C1 segment of cervical spinal cord (tissue), 14 donors: ENCODE results near the gene GLDC.

Experiments used
- DNase-seq, 14 donors: peaks; one replicate each; lab custom pipeline; 2025; lab: John Stamatoyannopoulos, UW

The GLDC gene

GRCh38 chr9:6620796-6621195, 24.7 kb downstream of the GLDC start:
- DNase-seq = no peak

- no peak for DNase-seq
These were observed 25.2 kb downstream of the GLDC start for GRCh38 chr9:6620353-6620752.

GRCh38 chr9:6619909-6620308, 25.6 kb downstream of the GLDC start:
- DNase-seq = no peak

- DNase-seq = no peak
These were observed 28.5 kb downstream of the GLDC start for GRCh38 chr9:6616951-6617602.

GRCh38 chr9:6614489-6614888, 31.0 kb downstream of the GLDC start:
- no peak for DNase-seq

GRCh38 chr9:6611865-6612264, 33.7 kb downstream of the GLDC start:
- DNase-seq = no peak

- DNase-seq = no peak
These were observed 35.5 kb downstream of the GLDC start for GRCh38 chr9:6610073-6610472.

GRCh38 chr9:6609497-6610016, 36.0 kb downstream of the GLDC start:
- DNase-seq = no peak

- DNase-seq = no peak
These were observed 40.3 kb downstream of the GLDC start for GRCh38 chr9:6605202-6605601.

GRCh38 chr9:6600426-6600825, 45.1 kb downstream of the GLDC start:
- no peak for DNase-seq

GRCh38 chr9:6600006-6600405, 45.5 kb downstream of the GLDC start:
- no peak for DNase-seq

- no peak for DNase-seq
These were observed 47.2 kb downstream of the GLDC start for GRCh38 chr9:6598249-6598725.

- no peak for DNase-seq
These were observed 52.7 kb downstream of the GLDC start for GRCh38 chr9:6592791-6593190.

GRCh38 chr9:6592231-6592630, 53.3 kb downstream of the GLDC start:
- DNase-seq = no peak

GRCh38 chr9:6590772-6591384, 54.7 kb downstream of the GLDC start:
- DNase-seq = no peak

- DNase-seq = no peak
These were observed 55.2 kb downstream of the GLDC start for GRCh38 chr9:6590334-6590733.

GRCh38 chr9:6584881-6585597, 60.5 kb downstream of the GLDC start:
- DNase-seq = peak in 1 of 14 donors; percentile 6

- no peak for DNase-seq
These were observed 64.3 kb downstream of the GLDC start for GRCh38 chr9:6581253-6581652.

GRCh38 chr9:6579613-6580012, 65.9 kb downstream of the GLDC start:
- no peak for DNase-seq

GRCh38 chr9:6576987-6577386, 68.5 kb downstream of the GLDC start:
- DNase-seq = peak in 9 of 14 donors; percentile 25 to 49 (median 43)

GRCh38 chr9:6575324-6576034, 70.0 kb downstream of the GLDC start:
- DNase-seq = no peak

- peak in 6 of 14 donors; percentile 3 to 62 (median 27) for DNase-seq
These were observed 78.4 kb downstream of the GLDC start for GRCh38 chr9:6567140-6567591.
